Panc1 (cell line): ENCODE data around the gene DOK6. TPM values are rescaled to one million over a fixed set of nuclear protein-coding genes. Genes with fewer than 3 reads are reported as not detected.

Source experiments
- ATAC-seq: fragments of 200-7000 bp; cut with Tn5 transposase; 2 replicates; pipeline ENCODE4 v1.9.1; 2020; ENCODE audit warnings: mild to moderate bottlenecking, moderate library complexity
- BruUV-seq: library from RNA; stranded (reverse); fragments of 400-500 nt; replicated peaks from 2 replicates; lab custom pipeline; 2021; lab: Mats Ljungman, UMichigan
- CTCF ChIA-PET: fragments of 300-600 bp; sonication (Branson Sonifier 250); formaldehyde crosslinking; loops from one replicate; lab custom pipeline; 2022; ENCODE audit warnings: antibody characterized with exemption; lab: Charles Lee
- POLR2A ChIA-PET: fragments of 300-600 bp; sonication (Branson Sonifier 250); formaldehyde crosslinking; loops from one replicate; lab custom pipeline; 2022; ENCODE audit warnings: antibody characterized with exemption; lab: Charles Lee
- DNase-seq: peaks from one replicate; pipeline ENCODE4 v3.0.0-alpha.2; 2010; ENCODE audit warnings: low read depth, low spot score
- H3K27ac ChIP-seq: 2 replicates; pipeline ENCODE4 v1.5.1; 2011; ENCODE audit warnings: mild to moderate bottlenecking, low read length, inconsistent platforms
- H3K27me3 ChIP-seq: fragments of 200-500 bp; sonication (Bioruptor generic); 2 replicates; pipeline ENCODE4 v1.6.0; 2014; ENCODE audit warnings: low read length, inconsistent platforms; ENCODE audit not compliant: control insufficient read depth, insufficient read depth
- H3K36me3 ChIP-seq: fragments of 200-500 bp; sonication (Bioruptor generic); 2 replicates; pipeline ENCODE4 v1.5.1; 2014; ENCODE audit warnings: inconsistent platforms, mild to moderate bottlenecking, low read length, moderate library complexity; ENCODE audit not compliant: control insufficient read depth, insufficient read depth
- H3K4me1 ChIP-seq: 2 replicates; pipeline ENCODE4 v1.5.1; 2011; ENCODE audit warnings: inconsistent platforms, mild to moderate bottlenecking, low read length, moderate library complexity; ENCODE audit not compliant: control insufficient read depth, insufficient read depth
- H3K4me3 ChIP-seq, 2 experiments: 2 replicates each; pipeline ENCODE4 v1.5.1; 2011 to 2012; ENCODE audit warnings: low read depth in 2 of 2, low read length in 2 of 2, mild to moderate bottlenecking in 2 of 2, inconsistent platforms in 1 of 2, moderate library complexity in 1 of 2
- H3K9me3 ChIP-seq: fragments of 200-500 bp; sonication (Bioruptor generic); 2 replicates; pipeline ENCODE4 v1.5.1; 2014; ENCODE audit warnings: low read depth, mild to moderate bottlenecking, inconsistent platforms, low read length, moderate library complexity; ENCODE audit not compliant: control insufficient read depth, insufficient read depth
- POLR2AphosphoS5 ChIP-seq: IDR thresholded peaks from 2 replicates; pipeline ENCODE4 v1.6.1; 2012; ENCODE audit warnings: mild to moderate bottlenecking, low read depth, low read length, moderate library complexity
- SIN3A ChIP-seq: IDR thresholded peaks from 2 replicates; pipeline ENCODE4 v1.6.1; 2012; ENCODE audit warnings: low read depth, mild to moderate bottlenecking, low read length, moderate library complexity, borderline replicate concordance; ENCODE audit not compliant: insufficient read depth
- TCF7L2 ChIP-seq: IDR thresholded peaks from 2 replicates; pipeline ENCODE4 v1.6.1; 2011; ENCODE audit warnings: mild to moderate bottlenecking, low read depth, low read length, inconsistent platforms
- in situ Hi-C: cut with HindIII; loops from 2 replicates; pipeline ENCODE4 v1.10.0; 2016; ENCODE audit warnings: low sequenced_read_pairs, low pct_unique_long_range_greater_than_20kb
- intact Hi-C: fragments of 100-400 bp; cut with micrococcal nuclease; formaldehyde crosslinking; loops from one replicate; pipeline ENCODE4 v1.10.0; 2022; ENCODE audit not compliant: unreplicated experiment
- total RNA-seq: library from RNA; stranded (reverse); gene quantifications from one replicate; pipeline ENCODE4 v1.2.1, GENCODE V29; 2021; ENCODE audit not compliant: unreplicated experiment
- TF ChIP-seq, protein P1 (sequence below), 2 experiments: IDR thresholded peaks; 2 replicates each; pipeline ENCODE4 v1.6.1; 2011 to 2012; ENCODE audit warnings: low read depth in 2 of 2, control low read depth in 1 of 2, low read length in 1 of 2, mild to moderate bottlenecking in 1 of 2, moderate library complexity in 1 of 2; ENCODE audit not compliant: insufficient read depth in 1 of 2
- TF ChIP-seq, protein P2 (sequence below): fragments of 450-650 bp; IDR thresholded peaks from 2 replicates; pipeline ENCODE4 v1.5.1; 2017; ENCODE audit warnings: mild to moderate bottlenecking

DOK6 gene
- total RNA-seq, 1 experiment from 2014 or later: not detected

DNA sequence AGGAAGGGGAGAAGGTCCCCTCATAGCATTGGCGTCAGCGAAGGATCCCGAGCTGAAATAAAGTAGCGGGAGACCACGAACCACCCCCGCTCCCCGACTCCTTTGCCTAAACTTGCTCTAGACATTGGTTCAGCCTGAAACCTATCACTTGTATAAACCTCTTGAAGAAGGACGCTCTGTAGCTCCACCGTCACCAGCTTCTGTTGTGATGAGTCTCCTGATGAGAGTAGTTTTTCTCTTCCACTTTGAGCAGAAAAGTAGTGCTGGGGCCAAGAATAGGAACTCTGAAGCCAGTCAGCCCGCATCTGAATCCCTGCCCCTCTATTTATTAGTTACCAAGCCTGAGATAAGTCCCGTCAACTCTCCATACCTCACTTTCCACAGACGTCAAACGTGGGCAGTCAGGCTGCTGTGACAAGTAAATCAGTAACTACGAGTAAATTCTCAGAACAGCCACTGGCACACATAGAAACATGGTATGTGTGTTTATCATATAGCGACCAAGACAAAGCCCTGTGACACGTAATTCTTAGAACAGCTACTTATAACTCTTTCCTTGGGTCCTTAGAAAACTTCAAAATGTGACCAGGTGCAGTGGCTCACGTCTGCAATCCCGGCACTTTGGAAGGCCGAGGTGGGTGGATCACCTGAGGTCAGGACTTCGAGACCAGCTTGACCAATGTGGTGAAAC is 485.3 kb downstream of the DOK6 start:
- CTCF ChIA-PET: no interaction called here

DNA sequence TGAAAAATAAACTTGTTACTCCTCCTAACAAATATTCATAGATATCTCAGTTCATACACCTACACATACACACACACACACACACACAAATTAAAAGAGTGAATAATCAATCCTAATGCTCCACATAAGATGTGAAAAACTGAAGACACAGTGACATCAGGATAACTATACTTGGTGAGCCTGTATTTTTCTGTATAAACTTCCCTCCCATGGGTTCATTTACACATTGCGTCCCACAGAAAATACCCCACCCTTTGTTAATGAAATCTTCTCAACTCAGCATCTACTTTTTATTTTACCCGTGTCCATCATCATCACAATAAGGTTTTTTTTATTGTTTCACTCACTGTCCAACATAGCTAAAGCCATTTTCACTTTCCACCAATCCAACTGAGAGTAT is 486.6 kb downstream of the DOK6 start:
- H3K4me1 ChIP-seq: no peaks in the 10 kb centered on the region
- intact Hi-C loops: no loop called here
- no peaks in the 10 kb centered on the region for H3K27me3 ChIP-seq
- H3K36me3 ChIP-seq: no peaks in the 10 kb centered on the region
- H3K27ac ChIP-seq: no peak overlapping the region
- ChIA-PET CTCF (no interaction called here), POLR2A (no interaction called here)
- H3K4me3 ChIP-seq: no peak overlapping the region
- no peak for TF ChIP-seq TCF7L2
- TF ChIP-seq, protein P1, sequence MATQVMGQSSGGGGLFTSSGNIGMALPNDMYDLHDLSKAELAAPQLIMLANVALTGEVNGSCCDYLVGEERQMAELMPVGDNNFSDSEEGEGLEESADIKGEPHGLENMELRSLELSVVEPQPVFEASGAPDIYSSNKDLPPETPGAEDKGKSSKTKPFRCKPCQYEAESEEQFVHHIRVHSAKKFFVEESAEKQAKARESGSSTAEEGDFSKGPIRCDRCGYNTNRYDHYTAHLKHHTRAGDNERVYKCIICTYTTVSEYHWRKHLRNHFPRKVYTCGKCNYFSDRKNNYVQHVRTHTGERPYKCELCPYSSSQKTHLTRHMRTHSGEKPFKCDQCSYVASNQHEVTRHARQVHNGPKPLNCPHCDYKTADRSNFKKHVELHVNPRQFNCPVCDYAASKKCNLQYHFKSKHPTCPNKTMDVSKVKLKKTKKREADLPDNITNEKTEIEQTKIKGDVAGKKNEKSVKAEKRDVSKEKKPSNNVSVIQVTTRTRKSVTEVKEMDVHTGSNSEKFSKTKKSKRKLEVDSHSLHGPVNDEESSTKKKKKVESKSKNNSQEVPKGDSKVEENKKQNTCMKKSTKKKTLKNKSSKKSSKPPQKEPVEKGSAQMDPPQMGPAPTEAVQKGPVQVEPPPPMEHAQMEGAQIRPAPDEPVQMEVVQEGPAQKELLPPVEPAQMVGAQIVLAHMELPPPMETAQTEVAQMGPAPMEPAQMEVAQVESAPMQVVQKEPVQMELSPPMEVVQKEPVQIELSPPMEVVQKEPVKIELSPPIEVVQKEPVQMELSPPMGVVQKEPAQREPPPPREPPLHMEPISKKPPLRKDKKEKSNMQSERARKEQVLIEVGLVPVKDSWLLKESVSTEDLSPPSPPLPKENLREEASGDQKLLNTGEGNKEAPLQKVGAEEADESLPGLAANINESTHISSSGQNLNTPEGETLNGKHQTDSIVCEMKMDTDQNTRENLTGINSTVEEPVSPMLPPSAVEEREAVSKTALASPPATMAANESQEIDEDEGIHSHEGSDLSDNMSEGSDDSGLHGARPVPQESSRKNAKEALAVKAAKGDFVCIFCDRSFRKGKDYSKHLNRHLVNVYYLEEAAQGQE (IDR thresholded peaks at IDR 0.05; ENCODE audit: insufficient read depth in 1 of 2, low read depth in 2 of 2, low read length in 1 of 2): no peak
- TF ChIP-seq SIN3A: no peak
- TF ChIP-seq POLR2AphosphoS5: no peak
- TF ChIP-seq, protein P2, sequence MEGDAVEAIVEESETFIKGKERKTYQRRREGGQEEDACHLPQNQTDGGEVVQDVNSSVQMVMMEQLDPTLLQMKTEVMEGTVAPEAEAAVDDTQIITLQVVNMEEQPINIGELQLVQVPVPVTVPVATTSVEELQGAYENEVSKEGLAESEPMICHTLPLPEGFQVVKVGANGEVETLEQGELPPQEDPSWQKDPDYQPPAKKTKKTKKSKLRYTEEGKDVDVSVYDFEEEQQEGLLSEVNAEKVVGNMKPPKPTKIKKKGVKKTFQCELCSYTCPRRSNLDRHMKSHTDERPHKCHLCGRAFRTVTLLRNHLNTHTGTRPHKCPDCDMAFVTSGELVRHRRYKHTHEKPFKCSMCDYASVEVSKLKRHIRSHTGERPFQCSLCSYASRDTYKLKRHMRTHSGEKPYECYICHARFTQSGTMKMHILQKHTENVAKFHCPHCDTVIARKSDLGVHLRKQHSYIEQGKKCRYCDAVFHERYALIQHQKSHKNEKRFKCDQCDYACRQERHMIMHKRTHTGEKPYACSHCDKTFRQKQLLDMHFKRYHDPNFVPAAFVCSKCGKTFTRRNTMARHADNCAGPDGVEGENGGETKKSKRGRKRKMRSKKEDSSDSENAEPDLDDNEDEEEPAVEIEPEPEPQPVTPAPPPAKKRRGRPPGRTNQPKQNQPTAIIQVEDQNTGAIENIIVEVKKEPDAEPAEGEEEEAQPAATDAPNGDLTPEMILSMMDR: no peak
- no peak for DNase-seq
- in situ Hi-C loops: no loop called here
- H3K9me3 ChIP-seq: no peaks in the 10 kb centered on the region
- no TSS peak for BruUV-seq
- ATAC-seq: no peak

More for the DNA sequence above, 485.3 kb downstream of the DOK6 start:
- no peak for ATAC-seq
- H3K27ac ChIP-seq: no peak overlapping the region
- H3K27me3 ChIP-seq: no peaks in the 10 kb centered on the region
- in situ Hi-C loops (no loop called here), intact Hi-C loops (no loop called here)
- DNase-seq: no peak
- H3K9me3 ChIP-seq: no peaks in the 10 kb centered on the region
- no peaks in the 10 kb centered on the region for H3K36me3 ChIP-seq
- BruUV-seq: no TSS peak
- POLR2A ChIA-PET: no interaction called here
- no peaks in the 10 kb centered on the region for H3K4me1 ChIP-seq
- no peak overlapping the region for H3K4me3 ChIP-seq
- no peak for TF ChIP-seq POLR2AphosphoS5

DNA sequence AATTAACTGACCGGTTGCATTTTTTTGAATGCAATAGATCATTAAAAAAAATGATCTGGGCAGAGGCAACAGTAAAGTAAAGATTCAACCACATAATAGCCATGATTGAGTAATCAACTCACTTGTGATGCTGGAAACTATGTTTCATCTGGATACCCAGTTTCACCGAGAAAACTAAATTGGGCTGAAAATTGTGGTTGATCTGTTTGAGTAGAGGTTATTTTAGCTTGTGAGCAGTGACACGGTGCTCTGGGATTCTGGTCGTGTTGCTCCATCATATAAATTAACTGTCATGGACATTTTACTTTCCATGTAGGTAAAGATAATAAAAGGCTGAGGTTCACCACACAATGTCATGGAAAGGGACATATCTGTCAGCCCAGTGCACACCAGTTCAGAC is 488.3 kb downstream of the DOK6 start:
- H3K4me1 ChIP-seq: no peaks in the 10 kb centered on the region
- H3K27ac ChIP-seq: no peak overlapping the region
- no peak for TF ChIP-seq POLR2AphosphoS5
- TF ChIP-seq, protein P1 (IDR thresholded peaks at IDR 0.05; ENCODE audit: insufficient read depth in 1 of 2, low read depth in 2 of 2, low read length in 1 of 2): no peak
- TF ChIP-seq, protein P2: no peak
- TF ChIP-seq SIN3A: no peak
- TF ChIP-seq TCF7L2: no peak
- no peaks in the 10 kb centered on the region for H3K27me3 ChIP-seq
- POLR2A ChIA-PET: no interaction called here
- H3K9me3 ChIP-seq: no peaks in the 10 kb centered on the region
- no TSS peak for BruUV-seq
- DNase-seq (no peak), ATAC-seq (no peak)
- in situ Hi-C loops (no loop called here), intact Hi-C loops (no loop called here)
- CTCF ChIA-PET: no interaction called here
- H3K36me3 ChIP-seq: no peaks in the 10 kb centered on the region
- H3K4me3 ChIP-seq: no peak overlapping the region
